Middle frontal gyrus (tissue), 1 donor: Measurements from ENCODE around the gene C2CD3.
"Not testable (repeated sequence)": the region's sequence is repeated elsewhere in the genome, so short reads cannot be mapped to it uniquely, and the experiment has no call there.

ENCODE experiments used
- DNase-seq: peaks from one replicate; pipeline ENCODE4 v3.0.0-alpha.2; 2015; ENCODE audit warnings: low spot score; ENCODE audit errors: extremely low spot score

Gene C2CD3

DNA sequence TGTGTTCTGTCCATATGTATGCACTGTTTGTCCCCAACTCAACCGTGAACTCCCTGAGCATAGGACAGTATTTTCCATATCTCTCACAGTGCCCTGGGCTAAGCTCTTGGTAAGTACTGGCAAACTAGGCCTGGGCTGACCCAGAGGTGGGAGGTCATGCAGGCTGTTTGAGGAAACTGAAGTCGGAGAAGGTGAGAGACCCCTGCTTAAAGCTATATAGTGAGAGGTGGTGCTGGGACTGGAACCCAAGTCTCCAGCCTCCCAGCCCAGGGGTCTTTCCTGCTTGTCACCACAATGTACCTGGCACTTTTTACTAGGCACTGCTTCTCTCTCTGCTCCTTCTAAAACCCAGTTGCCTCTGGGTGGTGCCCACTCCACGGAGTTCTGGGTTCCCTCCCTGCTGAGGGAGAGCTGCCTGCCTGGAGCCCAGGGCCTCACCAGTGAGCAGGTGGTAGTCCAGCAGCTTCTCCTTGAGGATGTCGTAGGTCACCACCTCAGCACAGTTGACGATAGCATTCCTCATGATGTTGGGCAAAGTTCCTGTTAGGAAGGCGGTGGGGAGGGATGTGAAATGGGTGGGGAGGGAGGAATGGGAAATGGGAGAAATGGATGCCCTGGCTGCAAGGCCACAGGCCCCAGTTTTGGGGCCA is 166.6 kb downstream of the C2CD3 start:
- DNase-seq: no peak

DNA sequence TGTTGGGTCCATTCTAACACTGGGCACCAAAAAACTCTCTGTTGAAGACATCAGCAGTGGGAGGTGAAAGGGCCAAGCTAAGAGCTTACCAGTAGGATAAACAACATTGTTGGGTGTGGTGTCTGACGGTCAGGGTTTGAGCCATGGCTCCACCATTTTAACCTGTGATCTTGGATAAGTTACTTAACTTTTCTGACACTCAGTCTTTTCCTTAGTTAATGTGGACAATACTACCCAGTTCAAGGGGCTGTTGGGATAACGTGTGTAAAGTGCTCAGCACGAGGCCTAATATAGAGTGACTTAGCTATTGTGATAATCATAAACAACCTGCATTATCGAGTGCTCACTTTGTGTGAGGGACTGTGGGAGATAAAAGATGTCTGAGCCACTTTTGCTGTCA is 168.0 kb downstream of the C2CD3 start:
- DNase-seq: no peak

DNA sequence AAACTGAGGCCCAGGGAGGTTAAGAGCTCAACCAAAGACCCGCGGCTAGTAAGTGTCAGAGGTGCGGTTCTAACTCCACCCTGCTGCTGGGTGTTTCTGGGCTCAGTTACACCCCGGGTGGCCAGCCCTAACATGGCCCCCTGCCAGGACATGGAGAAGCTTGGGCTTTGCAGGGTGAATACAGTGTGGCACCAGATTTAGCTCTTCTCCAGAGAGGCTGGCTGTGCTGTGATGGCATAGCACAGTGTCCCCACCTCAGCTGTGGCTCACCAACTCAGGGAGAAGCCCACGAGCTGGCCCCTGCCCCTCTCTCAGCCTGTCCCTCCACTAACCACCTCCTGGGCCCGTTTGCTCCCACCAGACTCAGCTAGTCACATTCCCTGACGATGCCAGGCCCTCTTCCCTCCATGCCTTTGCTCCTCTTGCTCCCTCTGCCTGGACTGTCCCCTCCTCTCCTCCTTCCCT is 168.9 kb downstream of the C2CD3 start:
- no peak for DNase-seq

DNA sequence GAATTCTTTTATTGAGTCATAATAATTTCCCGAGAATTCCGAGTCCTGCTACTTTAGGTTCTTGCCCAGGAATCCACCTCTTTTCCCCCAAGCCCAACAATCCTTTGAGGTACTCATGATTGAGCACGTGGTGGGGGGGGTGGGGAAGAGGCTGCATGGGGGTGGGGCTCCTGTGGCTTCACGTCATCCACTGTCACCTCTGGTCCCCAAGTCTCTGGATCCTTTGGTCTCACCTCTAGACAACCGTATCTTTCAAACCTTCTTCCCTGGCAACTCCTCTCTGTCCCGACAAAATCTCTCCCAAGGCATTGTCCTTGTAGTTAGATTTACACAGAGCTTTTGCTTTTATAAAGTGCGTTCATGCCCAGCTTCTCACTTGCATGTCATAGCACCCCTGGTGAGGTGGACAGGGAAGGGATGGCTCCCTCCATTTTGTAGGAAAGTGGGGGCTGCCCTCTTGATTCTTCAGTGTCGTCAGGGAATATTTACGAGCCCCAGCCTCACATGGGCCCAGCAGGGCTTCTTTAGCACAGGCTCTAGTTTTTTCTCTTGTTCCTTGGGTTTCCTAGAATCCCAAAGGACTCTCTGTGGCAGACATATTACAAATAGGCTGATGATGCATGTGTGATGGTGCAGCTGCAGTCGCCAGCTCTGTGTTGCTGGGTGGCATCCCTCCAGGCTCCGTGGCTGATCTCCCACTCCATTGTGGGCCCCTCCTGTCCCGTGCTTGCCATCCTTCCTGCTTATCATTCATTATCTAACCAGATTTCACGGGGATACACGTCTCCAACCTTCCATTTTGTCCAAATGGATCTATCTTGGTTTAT is 170.3 kb downstream of the C2CD3 start:
- DNase-seq: no peak

GRCh38 chr11:73999581-74000306 is 171.1 kb downstream of the C2CD3 start:
- no peak for DNase-seq

- no peak for DNase-seq
These were observed 171.8 kb downstream of the C2CD3 start for GRCh38 chr11:73998846-73999575.

DNA sequence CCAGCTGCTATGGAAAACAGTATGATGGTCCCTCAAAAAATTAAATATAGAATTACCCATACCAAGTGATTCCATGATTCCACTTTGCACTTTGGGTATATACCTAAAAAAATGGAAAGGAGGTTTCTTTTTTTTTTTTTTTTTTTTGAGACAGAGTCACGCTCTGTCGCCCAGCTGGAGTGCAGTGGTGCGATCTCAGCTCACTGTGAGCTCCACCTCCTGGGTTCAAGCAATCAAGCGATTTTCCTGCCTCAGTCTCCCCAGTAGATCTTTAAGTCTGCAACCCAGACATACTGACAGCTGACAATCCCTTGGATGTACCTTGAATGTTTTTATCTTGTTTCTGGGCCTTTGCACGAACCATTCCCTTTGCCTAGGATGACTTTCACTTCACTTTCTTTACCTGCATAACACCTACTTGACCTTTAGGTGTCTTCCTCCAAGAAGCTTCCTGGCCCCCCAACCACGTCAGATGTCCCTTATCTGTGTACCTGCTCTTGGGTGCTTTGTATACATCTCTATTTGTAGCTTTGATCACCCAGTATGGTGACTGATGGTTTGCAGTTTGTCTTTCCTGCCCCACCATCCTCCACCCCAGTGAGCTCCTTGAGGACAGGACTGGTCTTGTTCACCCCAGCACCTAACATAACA is 173.6 kb downstream of the C2CD3 start:
- DNase-seq: no peak

GRCh38 chr11:73996161-73996747 is 174.5 kb downstream of the C2CD3 start:
- DNase-seq: no peak

DNA sequence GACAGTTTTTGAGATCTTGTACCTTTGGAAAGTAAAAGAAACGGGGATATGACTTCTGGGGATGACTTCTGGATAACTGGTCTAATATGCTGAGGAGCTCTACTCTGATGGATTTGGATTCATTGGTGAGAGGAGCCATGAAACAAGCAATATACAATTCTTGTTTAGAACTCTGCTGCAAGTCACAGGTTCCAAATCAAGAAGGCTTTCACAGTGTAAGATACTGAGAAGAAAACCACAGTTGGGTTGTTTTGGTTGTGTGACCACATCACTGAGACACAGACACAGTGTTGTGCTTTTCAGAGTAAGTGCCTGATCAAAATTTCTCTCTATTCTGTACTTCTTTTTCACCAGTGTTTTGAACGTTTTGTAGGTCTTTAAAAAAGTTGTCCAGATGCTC is 175.1 kb downstream of the C2CD3 start:
- DNase-seq: no peak

DNA sequence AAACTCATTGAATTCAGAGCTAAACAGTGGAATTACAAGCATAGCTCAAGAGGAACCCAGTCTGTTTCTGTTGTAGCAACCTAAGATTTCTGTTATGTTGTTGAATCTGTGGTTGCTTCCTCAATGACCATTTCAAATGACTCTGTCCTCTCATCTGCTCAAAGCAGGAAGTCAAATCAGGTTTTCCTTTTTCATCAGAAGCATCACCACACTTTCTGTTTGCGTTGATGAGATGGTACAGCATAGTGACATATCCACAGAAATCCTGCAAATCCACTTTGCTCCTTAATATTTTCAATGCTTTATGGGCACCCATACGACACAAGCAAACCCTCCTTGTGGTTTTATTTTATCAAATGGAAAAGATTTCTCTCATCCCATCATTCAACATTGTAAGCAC is 175.6 kb downstream of the C2CD3 start:
- no peak for DNase-seq

GRCh38 chr11:73991471-73992006 is 179.3 kb downstream of the C2CD3 start:
- DNase-seq: no peak

- DNase-seq: no peak
These were observed 180.1 kb downstream of the C2CD3 start for GRCh38 chr11:73990730-73991129.

DNA sequence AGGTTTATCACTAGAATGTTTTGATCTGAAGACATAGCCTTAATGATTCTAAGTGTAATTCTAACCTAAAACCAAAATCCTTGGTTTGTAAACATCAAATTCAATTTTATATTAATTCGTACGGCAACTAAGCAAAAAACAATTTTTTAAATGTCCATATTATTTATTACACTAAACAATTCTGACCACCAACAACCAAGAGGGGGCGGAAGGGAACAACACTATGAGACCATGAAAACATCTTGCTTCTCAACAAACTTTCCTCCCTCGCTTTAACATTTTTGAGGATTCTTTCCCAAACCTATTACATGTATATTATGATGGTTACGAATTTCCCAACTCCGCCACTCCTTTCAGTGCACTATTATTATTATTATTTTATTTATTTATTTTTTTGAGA is 181.6 kb downstream of the C2CD3 start:
- DNase-seq: no peak

GRCh38 chr11:73988227-73988626 is 182.6 kb downstream of the C2CD3 start:
- no peak for DNase-seq

DNA sequence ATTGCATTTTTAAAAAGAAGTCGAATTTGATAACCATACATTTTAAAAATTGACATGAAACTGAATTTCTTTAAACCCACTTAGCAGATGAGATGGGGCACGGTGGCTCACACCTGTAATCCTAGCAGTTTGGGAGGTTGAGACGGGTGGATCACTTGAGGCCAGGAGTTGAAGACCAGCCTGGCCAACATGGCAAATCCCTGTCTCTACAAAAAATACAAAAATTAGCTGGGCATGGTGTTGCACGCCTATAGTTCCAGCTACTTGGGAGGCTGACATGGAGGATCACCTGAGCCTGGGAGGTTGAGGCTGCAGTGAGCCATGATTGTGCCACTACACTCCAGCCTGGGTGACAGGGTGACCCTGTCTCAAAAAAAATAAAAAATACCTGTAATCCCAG is 185.1 kb downstream of the C2CD3 start:
- not testable (repeated sequence) for DNase-seq

DNA sequence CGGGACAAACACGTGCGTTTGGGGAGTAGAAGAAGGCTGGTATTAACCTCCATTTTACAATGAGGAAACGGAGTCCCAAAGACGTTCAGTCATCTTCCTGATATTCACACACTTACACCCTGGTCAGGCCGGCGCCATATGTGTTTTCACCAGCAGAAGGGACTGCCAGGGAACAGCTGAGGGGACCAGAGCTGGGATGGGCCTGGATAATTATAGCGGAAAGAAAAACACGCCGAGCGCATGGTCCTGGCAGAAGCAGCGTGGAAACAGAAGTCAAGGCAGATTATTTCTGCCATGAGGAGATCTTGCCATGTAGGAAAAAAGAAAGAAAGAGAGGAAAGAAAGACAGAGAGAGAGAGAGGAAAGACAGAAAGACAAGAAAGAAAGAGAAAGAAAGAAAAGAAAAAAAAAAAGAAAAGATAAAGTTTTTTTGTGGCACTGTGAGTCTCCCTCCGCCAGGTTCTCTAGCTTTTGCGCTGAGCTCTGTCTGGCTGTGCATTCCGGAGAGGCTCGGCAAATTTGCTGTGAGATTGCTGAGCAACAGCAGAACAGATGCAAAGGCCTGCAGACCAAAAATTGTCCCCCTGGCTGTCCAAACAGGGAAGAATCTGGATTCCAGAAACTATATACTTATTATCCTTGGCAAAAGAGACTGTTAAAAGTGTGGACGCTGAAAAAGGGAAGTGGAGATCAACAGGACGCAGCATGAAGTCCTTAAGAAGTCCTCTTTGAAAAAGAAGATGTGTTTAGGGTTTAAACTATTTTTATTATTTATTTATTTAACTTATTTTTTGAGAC is 186.9 kb downstream of the C2CD3 start:
- DNase-seq: no peak

DNA sequence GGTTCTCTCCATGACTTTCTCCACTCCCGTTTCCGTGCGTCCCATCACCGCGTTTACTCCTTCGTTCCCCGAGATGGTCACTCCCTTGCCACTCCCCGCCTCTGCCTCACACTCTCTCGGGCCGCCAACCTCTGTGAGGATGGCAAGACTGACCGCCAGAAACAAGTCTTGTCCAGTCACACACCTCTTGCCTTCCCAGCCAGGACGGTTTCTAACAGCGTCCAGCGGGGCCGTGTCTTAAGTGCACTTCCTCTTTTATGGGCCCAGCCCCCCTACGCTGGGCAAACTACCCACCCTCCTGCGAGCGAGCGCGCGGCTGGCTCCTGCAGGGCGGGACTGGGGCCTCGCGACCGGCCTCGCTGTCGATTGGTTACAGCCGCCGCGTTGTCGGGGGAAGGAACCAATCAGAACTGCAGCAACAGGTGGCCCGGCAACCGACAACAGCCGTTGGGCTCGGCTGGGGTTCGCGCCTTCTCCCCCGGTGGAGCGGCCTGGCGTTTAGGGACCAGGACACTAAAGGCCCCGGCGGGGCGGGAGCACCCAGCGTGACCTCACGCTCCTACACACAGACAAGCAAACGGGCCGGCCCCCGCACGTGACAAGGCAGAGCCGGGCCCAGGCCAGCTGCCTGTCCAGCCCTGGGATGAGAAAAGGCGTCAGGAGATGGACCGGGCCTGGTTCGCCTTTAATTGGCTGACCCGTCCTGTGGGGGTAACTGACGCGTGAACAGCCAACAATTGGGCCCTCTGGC is 187.6 kb downstream of the C2CD3 start:
- peak; percentile 84 for DNase-seq

DNA sequence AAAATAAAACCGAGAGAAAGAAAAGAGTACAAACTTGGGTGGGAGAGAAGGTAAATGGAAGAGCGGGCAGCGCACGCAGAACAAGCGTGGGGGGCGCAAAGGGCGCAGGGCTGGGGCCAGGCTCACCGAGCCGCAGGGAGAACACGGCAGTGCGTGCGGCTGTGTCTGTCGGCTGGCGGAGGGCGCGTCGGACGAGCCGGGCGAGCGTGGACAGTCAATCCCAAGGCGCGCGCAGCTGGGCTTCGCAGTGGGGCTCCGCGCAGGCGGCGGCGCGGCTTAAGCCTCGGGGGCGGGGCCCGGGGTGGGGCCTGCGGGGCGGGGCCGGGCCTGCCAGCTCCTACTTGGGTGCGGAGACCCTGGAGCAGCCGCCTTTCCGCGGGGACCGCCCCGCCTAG is 188.2 kb downstream of the C2CD3 start, which contains the start of gene UCP2:
UCP2 (minus strand) TSS at position 249 of the 395 bp plus-strand sequence. CDS start 4,465 bp downstream, outside the sequence.
- DNase-seq: peak; percentile 29
